Stimulated activated CD8-positive, alpha-beta memory T cell treated with anti-CD3 and anti-CD28 coated beads, Interleukin-7, amount 100 ng/mL, for 1 hour (primary cell): ENCODE results near the gene FHAD1.

Source experiments
- DNase-seq, 2 donors: peaks; one replicate each; pipeline ENCODE4 v3.0.0-alpha.2; 2020; ENCODE audit warnings: low read depth in 2 of 2

FHAD1 gene

GRCh38 chr1:15246960-15247614 is at the start of gene FHAD1:
TSS of gene FHAD1 (plus strand) at chr1:15247223. CDS start at chr1:15251785, 4,562 bp downstream.
- DNase-seq, result peak in 1 of 2 donors; percentile 9

DNA sequence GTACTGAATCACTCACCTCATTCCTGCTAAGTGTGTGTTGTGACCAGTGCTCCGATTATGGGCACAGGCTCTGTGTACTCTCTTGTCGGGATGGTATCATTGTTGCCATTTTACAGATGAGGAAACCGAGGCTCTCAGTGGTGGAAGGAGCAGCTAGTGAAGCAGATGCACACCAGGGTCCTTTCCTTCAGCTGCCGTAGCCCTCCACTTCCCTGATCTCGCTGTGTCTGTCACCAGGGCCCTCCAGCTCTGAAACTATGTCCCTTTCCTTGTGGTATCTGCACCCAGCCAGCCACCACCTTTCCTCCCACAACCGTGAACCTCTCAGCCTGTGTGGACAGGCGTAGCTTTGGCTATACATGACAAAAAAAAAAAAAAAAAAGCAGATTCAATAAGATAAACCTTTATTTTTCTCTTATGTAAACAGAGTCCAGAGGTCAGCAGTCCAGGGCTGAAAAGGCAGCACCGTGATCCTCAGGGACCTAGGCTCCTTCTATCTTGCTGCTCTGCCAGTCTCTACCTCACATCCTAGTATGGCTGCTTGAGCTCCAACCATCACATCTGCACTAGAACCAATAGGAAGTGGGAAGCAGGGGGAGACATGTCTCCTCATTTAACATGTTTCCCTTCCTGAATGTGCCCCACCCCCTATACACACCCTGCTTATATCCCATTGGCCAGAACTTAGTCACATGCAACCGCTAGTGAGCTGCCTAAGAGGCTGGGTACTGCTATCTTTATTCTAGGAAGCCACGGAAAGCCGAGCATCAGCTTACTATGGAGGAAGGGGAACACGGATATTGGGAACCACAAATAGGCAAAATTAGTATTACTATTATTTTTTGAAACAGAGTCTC is 49.2 kb upstream of the FHAD1 start:
- no peak for DNase-seq

DNA sequence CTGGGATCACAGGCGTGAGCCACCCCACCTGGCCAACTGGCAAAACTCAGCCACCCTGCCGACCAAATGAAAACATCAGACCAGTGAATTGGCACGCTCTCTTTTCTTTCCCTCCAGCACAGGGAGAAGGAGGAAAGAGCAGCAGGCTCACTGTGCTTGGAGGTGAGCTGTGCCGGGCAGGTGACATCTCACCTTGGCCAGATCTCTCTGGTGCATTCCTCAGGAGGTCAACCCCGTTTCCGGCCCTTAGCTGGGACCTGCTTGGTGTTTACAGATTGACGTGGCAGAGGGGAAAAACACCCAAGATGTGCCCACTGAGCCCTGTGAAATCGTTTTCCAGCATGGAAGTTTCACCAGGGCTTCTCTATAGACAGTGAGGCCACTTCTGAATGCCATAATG is 48.3 kb upstream of the FHAD1 start:
- DNase-seq, result no peak

- DNase-seq, result no peak
Observed at GRCh38 chr1:15201221-15201620, 45.8 kb upstream of the FHAD1 start.

- DNase-seq, result no peak
Observed at GRCh38 chr1:15201849-15202551, 45.0 kb upstream of the FHAD1 start.

DNA sequence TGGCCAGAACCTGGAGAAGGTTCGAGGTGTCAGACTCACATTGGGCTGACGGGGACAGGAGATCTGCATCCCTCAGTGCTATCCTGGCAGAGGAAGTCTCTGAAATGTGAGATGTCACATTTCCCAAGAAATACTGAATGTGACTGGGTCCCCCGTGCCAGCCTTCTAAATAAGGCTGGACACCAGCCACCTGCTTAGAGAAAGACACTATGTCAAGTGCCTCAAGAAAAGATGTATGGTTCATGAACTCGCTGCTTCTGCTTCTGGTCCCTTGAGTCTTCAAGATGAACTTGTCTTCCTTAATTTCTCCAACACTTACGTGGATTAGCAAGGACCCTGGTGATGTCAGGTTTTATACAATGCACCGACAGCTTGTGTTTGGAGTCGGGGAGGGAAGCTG is 42.1 kb upstream of the FHAD1 start:
- DNase-seq, result no peak

GRCh38 chr1:15205586-15206346 is 41.3 kb upstream of the FHAD1 start:
- DNase-seq, result no peak

GRCh38 chr1:15206418-15207030 is 40.5 kb upstream of the FHAD1 start:
- no peak for DNase-seq

- no peak for DNase-seq
Observed at GRCh38 chr1:15207031-15207828, 39.8 kb upstream of the FHAD1 start.

DNA sequence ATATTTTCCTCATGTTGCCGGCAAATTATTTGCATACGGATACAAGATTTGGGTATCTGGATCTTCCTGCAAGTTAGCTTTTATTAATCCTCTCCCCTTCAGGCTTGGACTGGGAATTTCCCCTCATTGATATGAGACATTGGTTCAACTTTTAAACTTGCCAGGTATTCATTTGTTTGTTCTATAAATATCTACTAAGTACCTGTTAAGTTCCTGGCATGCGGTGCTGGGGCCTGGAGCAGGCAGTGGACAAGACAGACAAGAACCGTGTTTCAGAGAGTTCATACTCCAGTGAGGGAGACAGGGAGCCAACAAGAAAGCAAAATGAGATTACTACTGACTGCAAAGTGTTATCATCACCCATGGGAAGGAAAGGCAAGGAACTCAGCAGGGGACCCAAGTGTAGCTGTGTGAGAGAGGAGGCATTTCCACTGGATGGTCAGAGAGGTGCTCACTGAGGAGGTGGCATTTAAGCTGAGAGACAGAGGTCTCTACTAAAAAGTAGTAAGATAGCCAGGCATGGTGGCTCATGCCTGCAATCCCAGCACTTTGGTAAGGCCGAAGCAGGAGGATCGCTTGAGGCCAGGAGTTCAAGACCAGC is 39.1 kb upstream of the FHAD1 start:
- no peak for DNase-seq

DNA sequence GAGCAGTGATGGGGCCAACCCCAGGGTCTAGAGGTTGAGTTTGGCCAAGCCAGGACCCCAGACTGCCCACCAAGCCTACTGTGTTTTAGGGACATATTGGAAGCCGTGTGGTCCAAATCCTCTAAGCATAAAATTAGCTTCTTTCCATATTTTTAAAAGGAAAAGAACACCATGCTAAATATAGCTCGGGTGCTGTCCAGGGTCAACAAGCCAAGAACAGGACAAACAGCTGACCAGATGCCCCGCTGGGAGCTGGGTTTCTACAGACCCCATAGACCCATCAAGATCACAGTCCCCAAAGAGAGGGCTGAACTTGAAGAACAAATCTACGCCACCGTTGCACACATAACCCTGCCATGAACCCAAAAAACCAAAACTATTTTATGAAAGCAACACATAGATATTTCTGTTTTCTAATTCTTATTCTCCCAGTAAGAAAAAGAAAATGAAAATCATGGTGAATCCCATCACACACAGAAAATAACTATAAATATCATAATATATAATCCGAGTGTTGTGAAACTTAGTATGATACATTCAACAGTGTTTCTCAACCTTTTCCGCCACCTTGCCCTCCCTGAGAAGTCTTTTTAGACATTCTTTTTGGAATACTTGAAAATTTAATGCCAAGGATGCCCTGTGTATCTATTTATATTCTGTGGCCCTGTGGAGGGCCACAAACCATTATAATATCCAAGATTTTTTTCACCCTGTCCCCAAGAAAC is 36.2 kb upstream of the FHAD1 start:
- DNase-seq, result no peak

DNA sequence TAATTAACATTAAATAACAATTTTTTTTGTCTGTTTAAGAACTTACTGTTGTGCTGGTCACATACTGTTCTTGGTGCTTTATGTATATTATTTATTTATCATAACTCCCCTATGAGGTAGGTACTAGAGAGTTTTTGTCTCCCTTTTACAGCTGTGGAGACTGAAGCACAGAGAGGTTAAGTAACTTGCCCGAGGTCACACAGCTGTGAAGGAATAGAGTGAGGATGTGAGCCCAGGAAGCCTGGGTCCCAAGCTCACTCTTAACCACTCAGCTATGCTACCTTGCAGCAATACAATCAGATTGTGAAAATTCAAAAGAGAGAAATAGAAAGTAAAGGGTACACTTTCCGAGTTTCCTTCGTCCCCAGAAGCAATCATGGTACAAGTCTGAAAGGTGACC is 35.6 kb upstream of the FHAD1 start:
- no peak for DNase-seq

DNA sequence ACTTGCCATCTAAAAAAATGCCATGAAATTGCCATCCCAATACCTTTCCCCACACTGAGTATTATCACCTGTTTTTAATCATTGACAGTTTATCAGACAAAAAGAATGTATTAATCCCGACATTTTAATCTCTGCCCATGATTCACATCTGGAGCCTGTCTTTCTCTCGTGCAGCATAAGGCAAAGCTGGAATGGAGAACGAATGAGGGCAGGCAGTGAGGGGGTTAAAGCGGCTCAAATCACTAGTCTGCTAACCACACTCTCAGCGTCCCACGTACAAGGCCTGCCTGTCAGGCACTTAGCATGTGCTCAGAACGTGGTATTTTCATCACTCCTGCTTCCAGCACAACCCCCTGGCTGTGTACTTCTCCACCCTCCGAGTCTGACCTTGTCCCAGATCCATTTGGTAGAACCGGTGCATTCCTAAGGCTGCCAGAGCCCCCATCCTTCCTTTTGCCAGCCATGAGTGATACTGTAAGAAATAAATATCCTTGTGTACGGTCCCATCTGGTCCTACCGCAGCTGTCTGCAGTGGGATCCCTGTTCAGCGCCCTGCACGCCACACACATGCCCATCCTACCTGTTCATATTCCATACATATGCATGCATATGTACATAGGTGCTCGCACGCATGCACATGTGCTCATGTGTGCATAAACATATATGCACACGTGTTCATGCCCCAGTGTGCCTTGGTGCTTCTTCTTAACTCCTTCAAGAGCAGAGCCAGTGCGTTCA is 34.6 kb upstream of the FHAD1 start:
- no peak for DNase-seq

DNA sequence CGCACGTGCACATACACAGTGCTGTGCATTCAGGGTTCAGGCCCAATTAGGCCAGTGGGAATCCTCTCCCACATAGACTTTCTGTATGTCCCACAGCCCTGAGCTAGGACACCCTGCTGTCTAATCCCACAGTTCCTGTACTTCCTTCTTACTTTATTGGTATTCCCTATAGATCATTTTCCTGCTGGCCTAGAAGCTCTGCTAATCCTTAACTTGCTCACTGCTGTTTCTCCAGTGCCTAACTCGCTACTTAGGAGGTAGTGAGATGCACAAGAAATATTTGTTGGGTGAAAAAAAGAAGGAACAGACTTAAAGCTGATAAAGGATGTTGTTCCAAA is 34.1 kb upstream of the FHAD1 start:
- no peak for DNase-seq

- no peak for DNase-seq
Observed at GRCh38 chr1:15213341-15213821, 33.6 kb upstream of the FHAD1 start.

GRCh38 chr1:15214527-15214926 is 32.5 kb upstream of the FHAD1 start:
- no peak for DNase-seq

DNA sequence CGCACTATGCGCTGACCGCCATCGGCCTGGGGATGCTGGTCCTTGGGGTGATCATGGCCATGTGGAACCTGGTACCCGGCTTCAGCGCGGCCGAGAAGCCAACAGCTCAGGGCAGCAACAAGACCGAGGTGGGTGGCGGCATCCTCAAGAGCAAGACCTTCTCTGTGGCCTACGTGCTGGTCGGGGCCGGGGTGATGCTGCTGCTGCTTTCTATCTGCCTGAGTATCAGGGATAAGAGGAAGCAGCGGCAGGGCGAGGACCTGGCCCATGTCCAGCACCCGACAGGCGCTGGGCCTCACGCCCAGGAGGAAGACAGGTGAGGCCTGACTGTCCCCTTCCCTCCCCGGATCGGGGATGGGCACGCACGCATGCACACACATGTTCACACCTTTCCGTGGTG is 31.9 kb upstream of the FHAD1 start:
- no peak for DNase-seq

GRCh38 chr1:15217654-15218053 is 29.4 kb upstream of the FHAD1 start:
- DNase-seq, result no peak
